Gastrocnemius medialis (tissue), 4 donors: Measurements from ENCODE around the gene FGFR3.

ENCODE experiments used
- CTCF ChIP-seq, 5 experiments: fragments of 450-650 bp in 3 of 5; fragments of 200-600 bp in 2 of 5; sonication (generic) in 2 of 5; IDR thresholded peaks in 4 of 5; conservative IDR thresholded peaks in 1 of 5; 1 replicate in 4 of 5; 2 replicates in 1 of 5; pipeline ENCODE4 v1.5.1; 2016 to 2019; ENCODE audit warnings: antibody characterized with exemption in 5 of 5, mild to moderate bottlenecking in 3 of 5, moderate library complexity in 3 of 5
- POLR2A ChIP-seq, 2 donors: fragments of 450-650 bp; IDR thresholded peaks; one replicate each; pipeline ENCODE4 v1.6.1; 2017; ENCODE audit warnings: antibody characterized with exemption in 2 of 2, mild to moderate bottlenecking in 2 of 2, moderate library complexity in 2 of 2

DNA sequence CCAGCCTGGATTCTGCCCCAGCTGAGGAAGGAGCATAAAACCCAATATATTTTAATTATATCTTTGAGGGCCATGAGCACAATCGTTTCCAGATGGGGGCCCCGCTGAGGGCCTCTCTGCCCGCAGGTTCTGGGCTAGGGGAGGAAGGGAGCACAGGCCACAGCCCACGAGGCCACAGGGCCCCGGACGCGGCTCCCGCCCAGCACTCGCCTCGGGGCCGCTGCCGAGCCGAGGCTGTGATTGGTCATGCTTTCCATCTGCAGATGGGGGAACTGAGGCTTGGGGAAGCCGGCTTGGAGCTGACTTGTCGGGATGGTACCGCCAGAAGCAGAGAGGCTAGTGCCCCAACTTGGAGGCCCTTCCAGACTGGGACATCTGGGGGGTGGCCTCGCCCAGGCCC lies 37.8 kb upstream of the FGFR3 start:
- TF ChIP-seq CTCF (IDR thresholded peaks at IDR 0.05 in 4 of 5, conservative IDR thresholded peaks at IDR 0.05 in 1 of 5) (no peak), POLR2A (IDR thresholded peaks at IDR 0.05) (no peak)
